ENCODE measurements around the gene GNG7.

The GNG7 gene

GRCh38 chr19:2638417-2638940, 64.0 kb downstream of the GNG7 start:
- Histone ChIP-seq H3K27ac (ENCODE audit: low read depth, low read length) (no peak overlapping the region), H3K36me3 (ENCODE audit: insufficient read depth, low read length) (no peaks in the 10 kb centered on the region), H3K4me1 (ENCODE audit: control insufficient read depth, insufficient read depth, low read length, unreplicated experiment) (peaks cover 15% of the 10 kb centered on the region), H3K4me3 (ENCODE audit: low read depth, low read length) (no peak overlapping the region), H3K27me3 (ENCODE audit: insufficient read depth, low read length) (no peaks in the 10 kb centered on the region), H2AFZ (ENCODE audit: low read length, unreplicated experiment) (no peak overlapping the region), H3K79me2 (ENCODE audit: control insufficient read depth, insufficient read depth, low read length, unreplicated experiment) (no peaks in the 10 kb centered on the region)

- Histone ChIP-seq H3K27ac (ENCODE audit: low read depth, low read length) (no peak overlapping the region), H3K27me3 (ENCODE audit: insufficient read depth, low read length) (no peaks in the 10 kb centered on the region), H3K36me3 (ENCODE audit: insufficient read depth, low read length) (no peaks in the 10 kb centered on the region), H2AFZ (ENCODE audit: low read length, unreplicated experiment) (no peak overlapping the region), H3K4me3 (ENCODE audit: low read depth, low read length) (no peak overlapping the region), H3K79me2 (ENCODE audit: control insufficient read depth, insufficient read depth, low read length, unreplicated experiment) (no peaks in the 10 kb centered on the region), H3K4me1 (ENCODE audit: control insufficient read depth, insufficient read depth, low read length, unreplicated experiment) (peaks cover 15% of the 10 kb centered on the region)
These were observed 65.4 kb downstream of the GNG7 start for GRCh38 chr19:2636897-2637683.

GRCh38 chr19:2636141-2636896, 66.2 kb downstream of the GNG7 start:
- Histone ChIP-seq H3K27ac (ENCODE audit: low read depth, low read length) (no peak overlapping the region), H3K4me3 (ENCODE audit: low read depth, low read length) (no peak overlapping the region), H3K27me3 (ENCODE audit: insufficient read depth, low read length) (no peaks in the 10 kb centered on the region), H3K36me3 (ENCODE audit: insufficient read depth, low read length) (no peaks in the 10 kb centered on the region), H3K79me2 (ENCODE audit: control insufficient read depth, insufficient read depth, low read length, unreplicated experiment) (no peaks in the 10 kb centered on the region), H3K4me1 (ENCODE audit: control insufficient read depth, insufficient read depth, low read length, unreplicated experiment) (peaks cover 15% of the 10 kb centered on the region), H2AFZ (ENCODE audit: low read length, unreplicated experiment) (no peak overlapping the region)

- Histone ChIP-seq H2AFZ (ENCODE audit: low read length, unreplicated experiment) (no peak overlapping the region), H3K79me2 (ENCODE audit: control insufficient read depth, insufficient read depth, low read length, unreplicated experiment) (no peaks in the 10 kb centered on the region), H3K4me1 (ENCODE audit: control insufficient read depth, insufficient read depth, low read length, unreplicated experiment) (peaks cover 15% of the 10 kb centered on the region), H3K27ac (ENCODE audit: low read depth, low read length) (peak overlapping the region; percentile 80), H3K36me3 (ENCODE audit: insufficient read depth, low read length) (no peaks in the 10 kb centered on the region), H3K4me3 (ENCODE audit: low read depth, low read length) (peak overlapping the region; percentile 51), H3K27me3 (ENCODE audit: insufficient read depth, low read length) (no peaks in the 10 kb centered on the region)
These were observed 67.5 kb downstream of the GNG7 start for GRCh38 chr19:2634960-2635359.

- no peaks in the 10 kb centered on the region for H3K79me2 ChIP-seq (ENCODE audit: control insufficient read depth, insufficient read depth, low read length, unreplicated experiment)
- peak overlapping the region; percentile 93 for H2AFZ ChIP-seq (ENCODE audit: low read length, unreplicated experiment)
- peak overlapping the region; percentile 80 for H3K27ac ChIP-seq (ENCODE audit: low read depth, low read length)
- H3K4me1 ChIP-seq (ENCODE audit: control insufficient read depth, insufficient read depth, low read length, unreplicated experiment) = peaks cover 15% of the 10 kb centered on the region
- H3K36me3 ChIP-seq (ENCODE audit: insufficient read depth, low read length) = no peaks in the 10 kb centered on the region
- no peaks in the 10 kb centered on the region for H3K27me3 ChIP-seq (ENCODE audit: insufficient read depth, low read length)
- H3K4me3 ChIP-seq (ENCODE audit: low read depth, low read length) = peak overlapping the region; percentile 51
These were observed 68.1 kb downstream of the GNG7 start for GRCh38 chr19:2634228-2634951.

GRCh38 chr19:2633693-2634075, 68.8 kb downstream of the GNG7 start:
- H2AFZ ChIP-seq (ENCODE audit: low read length, unreplicated experiment) = no peak overlapping the region
- H3K4me3 ChIP-seq (ENCODE audit: low read depth, low read length) = no peak overlapping the region
- H3K79me2 ChIP-seq (ENCODE audit: control insufficient read depth, insufficient read depth, low read length, unreplicated experiment) = no peaks in the 10 kb centered on the region
- H3K4me1 ChIP-seq (ENCODE audit: control insufficient read depth, insufficient read depth, low read length, unreplicated experiment) = peaks cover 15% of the 10 kb centered on the region
- H3K27ac ChIP-seq (ENCODE audit: low read depth, low read length) = peak overlapping the region; percentile 80; the same call in 1 of the 2 replicates
- H3K36me3 ChIP-seq (ENCODE audit: insufficient read depth, low read length) = no peaks in the 10 kb centered on the region
- H3K27me3 ChIP-seq (ENCODE audit: insufficient read depth, low read length) = no peaks in the 10 kb centered on the region

GRCh38 chr19:2631213-2631821, 71.2 kb downstream of the GNG7 start:
- H3K4me3 ChIP-seq (ENCODE audit: low read depth, low read length) = no peak overlapping the region
- no peaks in the 10 kb centered on the region for H3K36me3 ChIP-seq (ENCODE audit: insufficient read depth, low read length)
- H3K27me3 ChIP-seq (ENCODE audit: insufficient read depth, low read length) = no peaks in the 10 kb centered on the region
- no peaks in the 10 kb centered on the region for H3K79me2 ChIP-seq (ENCODE audit: control insufficient read depth, insufficient read depth, low read length, unreplicated experiment)
- H3K27ac ChIP-seq (ENCODE audit: low read depth, low read length) = no peak overlapping the region
- H2AFZ ChIP-seq (ENCODE audit: low read length, unreplicated experiment) = no peak overlapping the region
- H3K4me1 ChIP-seq (ENCODE audit: control insufficient read depth, insufficient read depth, low read length, unreplicated experiment) = peaks cover 30% of the 10 kb centered on the region

- Histone ChIP-seq H2AFZ (ENCODE audit: low read length, unreplicated experiment) (no peak overlapping the region), H3K4me3 (ENCODE audit: low read depth, low read length) (no peak overlapping the region), H3K4me1 (ENCODE audit: control insufficient read depth, insufficient read depth, low read length, unreplicated experiment) (peaks cover 31% of the 10 kb centered on the region), H3K36me3 (ENCODE audit: insufficient read depth, low read length) (no peaks in the 10 kb centered on the region), H3K27me3 (ENCODE audit: insufficient read depth, low read length) (no peaks in the 10 kb centered on the region), H3K79me2 (ENCODE audit: control insufficient read depth, insufficient read depth, low read length, unreplicated experiment) (no peaks in the 10 kb centered on the region), H3K27ac (ENCODE audit: low read depth, low read length) (no peak overlapping the region)
These were observed 72.0 kb downstream of the GNG7 start for GRCh38 chr19:2630352-2631001.

- H3K27me3 ChIP-seq (ENCODE audit: insufficient read depth, low read length) = no peaks in the 10 kb centered on the region
- H2AFZ ChIP-seq (ENCODE audit: low read length, unreplicated experiment) = no peak overlapping the region
- no peaks in the 10 kb centered on the region for H3K79me2 ChIP-seq (ENCODE audit: control insufficient read depth, insufficient read depth, low read length, unreplicated experiment)
- no peak overlapping the region for H3K4me3 ChIP-seq (ENCODE audit: low read depth, low read length)
- H3K36me3 ChIP-seq (ENCODE audit: insufficient read depth, low read length) = no peaks in the 10 kb centered on the region
- H3K27ac ChIP-seq (ENCODE audit: low read depth, low read length) = no peak overlapping the region
- H3K4me1 ChIP-seq (ENCODE audit: control insufficient read depth, insufficient read depth, low read length, unreplicated experiment) = peaks cover 28% of the 10 kb centered on the region
These were observed 72.8 kb downstream of the GNG7 start for GRCh38 chr19:2629491-2630351.
